Smooth muscle cell (in vitro differentiated cells): ENCODE measurements around the gene HEG1. TPM values are rescaled to one million over a fixed set of nuclear protein-coding genes. Genes with fewer than 3 reads are reported as not detected.
A peak's percentile ranks its signal among the peaks of the same experiment; 100 is the strongest.

Experiments used
- DNase-seq: peaks from one replicate; lab custom pipeline; 2025; ENCODE audit not compliant: unreplicated experiment; lab: John Stamatoyannopoulos, UW
- H2AFZ ChIP-seq: fragments of 200-600 bp; sonication (generic); 2 replicates; pipeline ENCODE4 v1.6.0; 2016; ENCODE audit warnings: antibody characterized with exemption, low read depth, mild to moderate bottlenecking
- H3F3A ChIP-seq: fragments of 200-600 bp; sonication (generic); 2 replicates; pipeline ENCODE4 v1.6.0; 2017; ENCODE audit warnings: antibody characterized with exemption, low read depth
- H3K27ac ChIP-seq: fragments of 200-600 bp; sonication (generic); 2 replicates; pipeline ENCODE4 v1.5.1; 2016; ENCODE audit warnings: low read depth, mild to moderate bottlenecking
- H3K27me3 ChIP-seq: fragments of 200-600 bp; sonication (generic); 2 replicates; pipeline ENCODE4 v1.6.1; 2016; ENCODE audit warnings: low read depth, mild to moderate bottlenecking
- H3K36me3 ChIP-seq: fragments of 200-600 bp; sonication (generic); 2 replicates; pipeline ENCODE4 v1.5.1; 2016; ENCODE audit warnings: low read depth
- H3K4me1 ChIP-seq: fragments of 200-600 bp; sonication (generic); 2 replicates; pipeline ENCODE4 v1.5.1; 2016; ENCODE audit warnings: low read depth
- H3K4me2 ChIP-seq: fragments of 200-600 bp; sonication (generic); 2 replicates; pipeline ENCODE4 v1.6.0; 2016; ENCODE audit warnings: mild to moderate bottlenecking
- H3K4me3 ChIP-seq: fragments of 200-600 bp; sonication (generic); 2 replicates; pipeline ENCODE4 v1.5.1; 2016; ENCODE audit warnings: mild to moderate bottlenecking
- H3K79me2 ChIP-seq: fragments of 200-600 bp; sonication (generic); 2 replicates; pipeline ENCODE4 v1.6.0; 2016; ENCODE audit warnings: low read depth, mild to moderate bottlenecking
- H3K9ac ChIP-seq: fragments of 200-600 bp; sonication (generic); 2 replicates; pipeline ENCODE4 v1.6.0; 2016; ENCODE audit warnings: low read depth
- H3K9me3 ChIP-seq: fragments of 200-600 bp; sonication (generic); replicated peaks from 2 replicates; pipeline ENCODE4 v1.5.1; 2016; ENCODE audit warnings: low read depth
- H4K20me1 ChIP-seq: fragments of 200-600 bp; sonication (generic); 2 replicates; pipeline ENCODE4 v1.6.0; 2016; ENCODE audit warnings: low read depth
- CTCF ChIP-seq: fragments of 200-600 bp; sonication (generic); IDR thresholded peaks from 2 replicates; pipeline ENCODE4 v1.5.1; 2017; ENCODE audit warnings: borderline replicate concordance, mild to moderate bottlenecking, antibody characterized with exemption; ENCODE audit not compliant: insufficient read depth, poor library complexity, severe bottlenecking
- WGBS: methylation state at CpG from one replicate; pipeline ENCODE4 v1.1.7; 2016; ENCODE audit warnings: low lambda C conversion rate; 5-methylcytosine and 5-hydroxymethylcytosine counted together
- polyA plus RNA-seq: library from polyadenylated mRNA; unstranded; fragments of >200 nt; fragmentation: Nextera tagmentation; extraction: Ambion mirVana; gene quantifications from 2 replicates; pipeline ENCODE4 v1.2.1, GENCODE V29; 2016
- total RNA-seq: library from RNA; depleted of rRNA; stranded (reverse); fragments of >200 nt; gene quantifications from 2 replicates; pipeline ENCODE4 v1.2.3, GENCODE V29; 2014

The HEG1 gene
- total and polyA plus RNA-seq, 2 experiments from 2014 or later = 28.0 to 50.3 TPM

DNA sequence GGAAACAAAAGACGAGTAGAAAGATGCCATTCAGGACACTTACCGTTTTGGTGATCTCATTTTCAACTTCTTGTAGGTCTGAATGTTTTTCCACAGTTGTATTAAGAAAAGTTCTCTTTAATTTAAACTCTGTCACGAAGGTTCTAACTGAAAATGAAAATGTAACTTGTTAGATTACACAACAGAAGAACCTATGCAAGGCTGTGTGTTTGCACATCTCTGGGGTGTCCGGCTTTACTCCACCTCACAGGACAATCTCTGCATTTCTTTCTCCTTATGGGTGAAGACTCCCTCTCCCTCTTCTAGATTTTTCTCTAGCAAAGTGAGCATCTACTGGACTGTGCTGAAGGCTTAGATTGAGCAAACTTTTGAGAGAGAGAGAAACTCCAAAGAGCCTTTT is 50.6 kb downstream of the HEG1 start:
- Histone ChIP-seq H3K79me2 (no peaks in the 10 kb centered on the region), H3K9ac (no peak overlapping the region), H3K36me3 (peaks cover 23% of the 10 kb centered on the region), H4K20me1 (peaks cover 9% of the 10 kb centered on the region), H3K27me3 (no peaks in the 10 kb centered on the region), H3K4me1 (no peaks in the 10 kb centered on the region), H3F3A (peaks cover 4% of the 10 kb centered on the region), H3K9me3 (no peaks in the 10 kb centered on the region), H3K4me2 (no peak overlapping the region), H3K27ac (no peak overlapping the region), H2AFZ (no peak overlapping the region), H3K4me3 (no peak overlapping the region)
- DNase-seq = no peak
- 95% methylated on average over 4 of the region's 4 CpGs for WGBS
- TF ChIP-seq CTCF = no peak

- H3K4me3 ChIP-seq = no peak overlapping the region
- no peaks in the 10 kb centered on the region for H3K9me3 ChIP-seq
- no peak overlapping the region for H3K9ac ChIP-seq
- H3K4me1 ChIP-seq = peaks cover 9% of the 10 kb centered on the region
- no peaks in the 10 kb centered on the region for H3K27me3 ChIP-seq
- H3K79me2 ChIP-seq = no peaks in the 10 kb centered on the region
- DNase-seq = no peak
- no peak overlapping the region for H3K4me2 ChIP-seq
- no peak for TF ChIP-seq CTCF
- H3K36me3 ChIP-seq = peaks cover 30% of the 10 kb centered on the region
- H2AFZ ChIP-seq = no peak overlapping the region
- WGBS = 97% methylated on average over 10 of the region's 10 CpGs
- peak overlapping the region; percentile 16 for H3K27ac ChIP-seq
- H4K20me1 ChIP-seq = peaks cover 9% of the 10 kb centered on the region
- peaks cover 4% of the 10 kb centered on the region for H3F3A ChIP-seq
Measured at GRCh38 chr3:125003859-125004595, 51.8 kb downstream of the HEG1 start.

DNA sequence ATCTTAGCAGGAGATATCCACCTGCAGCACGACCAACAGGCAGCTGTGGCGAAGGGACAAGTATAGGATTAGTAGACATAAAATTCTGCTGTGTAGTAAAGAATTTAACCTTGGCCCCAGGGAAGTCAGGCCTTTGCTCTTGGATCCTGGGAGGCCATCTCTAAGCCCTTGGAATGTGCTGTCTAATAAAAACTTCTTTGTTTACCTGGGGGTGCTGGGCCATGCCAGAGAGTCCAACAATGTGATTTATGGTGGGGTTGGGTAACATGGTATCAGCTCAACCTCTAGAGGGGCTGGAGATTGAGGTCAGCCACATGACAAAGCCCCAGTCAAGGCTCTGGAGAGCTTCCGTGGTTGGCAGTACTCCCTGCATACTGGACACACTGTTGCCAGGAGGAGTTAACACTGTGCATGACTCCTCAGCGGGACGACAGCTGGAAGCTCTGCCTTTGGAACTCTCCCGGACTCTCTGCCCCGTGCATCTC is 52.4 kb downstream of the HEG1 start:
- no peaks in the 10 kb centered on the region for H3K27me3 ChIP-seq
- peaks cover 9% of the 10 kb centered on the region for H4K20me1 ChIP-seq
- no peak overlapping the region for H3K4me2 ChIP-seq
- H3K27ac ChIP-seq = peak overlapping the region; percentile 16
- H3K9me3 ChIP-seq = no peaks in the 10 kb centered on the region
- peaks cover 30% of the 10 kb centered on the region for H3K36me3 ChIP-seq
- H3K4me1 ChIP-seq = peaks cover 9% of the 10 kb centered on the region
- H3F3A ChIP-seq = peaks cover 4% of the 10 kb centered on the region
- no peak overlapping the region for H2AFZ ChIP-seq
- H3K4me3 ChIP-seq = no peak overlapping the region
- no peak for TF ChIP-seq CTCF
- no peak overlapping the region for H3K9ac ChIP-seq
- DNase-seq = no peak
- no peaks in the 10 kb centered on the region for H3K79me2 ChIP-seq
- WGBS = 40% methylated on average over 7 of the region's 7 CpGs
